ENCODE data around the gene TENT5C.

Gene TENT5C

GRCh38 chr1:117596023-117596720 lies 9.7 kb upstream of the TENT5C start:
- no peak for DNase-seq

GRCh38 chr1:117598489-117598888 lies 7.4 kb upstream of the TENT5C start:
- no peak for DNase-seq

DNA sequence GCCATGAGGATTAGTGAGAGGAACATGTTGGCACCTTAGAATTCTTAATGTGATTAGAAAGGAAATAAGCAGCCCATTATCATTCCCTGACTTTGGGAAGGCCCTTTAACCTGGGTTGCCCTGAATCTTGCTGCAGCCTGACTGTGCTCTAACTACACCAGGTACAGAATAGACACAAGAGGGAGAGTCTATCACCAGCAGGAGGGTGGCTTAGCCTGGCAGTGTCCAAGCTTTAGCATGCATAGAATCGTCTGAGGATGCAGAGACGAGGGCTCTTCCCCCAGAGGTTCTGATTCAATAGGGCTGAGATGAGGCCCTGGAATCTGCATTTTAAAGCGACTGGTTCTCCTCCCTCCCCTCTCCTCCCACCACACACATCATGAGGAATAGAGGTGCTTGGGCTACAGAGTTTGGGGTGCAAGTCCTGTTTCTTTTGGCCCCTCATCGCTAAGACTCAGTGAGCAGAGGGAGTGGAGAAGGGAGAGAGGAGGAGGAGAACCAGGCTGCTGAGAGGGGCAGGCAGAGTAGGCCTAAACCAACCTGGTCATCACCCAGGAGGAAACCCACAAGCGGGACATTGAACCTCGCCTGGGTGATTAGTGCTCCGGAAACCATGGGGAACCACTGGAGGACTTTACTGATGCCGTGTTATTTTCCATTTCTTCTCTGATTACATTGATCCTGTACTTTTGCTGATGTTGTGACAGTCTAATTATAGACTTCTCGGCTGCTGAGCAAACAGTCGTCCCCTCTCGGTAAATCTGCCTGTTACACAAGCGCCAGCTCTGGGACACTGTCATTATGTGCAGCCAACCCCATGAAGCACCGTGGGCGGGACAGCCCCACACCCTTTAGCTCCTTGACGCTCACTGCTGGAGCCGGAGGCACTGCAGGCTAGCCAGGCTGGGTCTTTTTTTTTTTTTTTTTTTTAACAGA lies 6.3 kb upstream of the TENT5C start:
- no peak for DNase-seq

DNA sequence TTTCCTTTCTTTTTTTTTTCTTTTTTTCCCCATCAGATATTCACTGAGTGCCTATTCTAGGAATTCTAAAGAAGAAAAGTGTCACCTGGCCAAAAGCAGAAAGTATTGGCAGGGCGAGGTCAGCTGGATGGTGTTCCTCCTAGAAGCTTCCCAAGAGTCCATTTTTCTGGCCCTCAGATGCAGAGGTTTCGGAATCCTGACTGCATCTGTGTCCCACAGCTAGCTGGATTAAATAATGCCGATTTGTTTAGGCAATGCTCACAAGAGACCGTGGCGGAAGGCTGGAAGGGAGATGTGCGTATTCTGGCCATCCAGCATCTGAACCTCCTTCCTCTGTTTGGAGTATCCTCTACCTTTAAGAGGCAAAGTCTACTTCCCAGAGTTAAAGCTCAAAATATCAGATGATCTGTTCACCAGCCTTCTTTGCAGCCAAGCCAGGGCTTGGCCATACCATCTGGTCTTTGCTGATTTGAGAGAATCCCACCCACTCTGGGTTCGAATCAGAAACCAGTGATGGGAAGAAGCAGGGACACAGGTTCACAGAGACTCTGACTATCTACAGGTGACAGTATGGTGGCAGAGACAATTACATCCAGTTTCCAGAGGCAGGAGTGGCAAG lies 5.4 kb upstream of the TENT5C start:
- DNase-seq: no peak

GRCh38 chr1:117600966-117601365 lies 4.9 kb upstream of the TENT5C start:
- no peak for DNase-seq

- DNase-seq: no peak
Measured at GRCh38 chr1:117602862-117603261, 3.0 kb upstream of the TENT5C start.

- DNase-seq: no peak
Measured at GRCh38 chr1:117605164-117605773, 579 bp upstream of the TENT5C start.

- no peak for DNase-seq
Measured at GRCh38 chr1:117606649-117607430, 992 bp downstream of the TENT5C start.

- no peak for DNase-seq
Measured at GRCh38 chr1:117607471-117607870, 1.6 kb downstream of the TENT5C start.

- no peak for DNase-seq
Measured at GRCh38 chr1:117608115-117608615, 2.3 kb downstream of the TENT5C start.

DNA sequence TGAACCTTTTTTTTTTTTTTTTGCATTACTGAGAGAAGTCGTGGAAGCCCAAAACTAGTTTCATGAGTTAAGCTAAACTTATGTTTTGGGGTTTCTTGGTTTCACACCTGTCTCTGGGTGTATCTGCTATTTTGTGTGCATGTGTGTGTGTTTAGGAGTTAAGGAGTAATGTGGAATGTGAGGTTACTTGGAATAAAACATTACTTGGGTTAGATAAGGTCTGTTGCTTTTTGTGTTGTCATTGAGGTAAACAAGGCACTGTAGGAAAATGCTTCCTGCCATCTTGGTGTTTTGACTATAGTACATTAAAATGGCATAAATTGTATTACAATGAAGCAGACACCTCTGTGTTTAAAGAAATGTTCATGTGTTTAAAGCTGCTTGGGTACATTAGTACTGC lies 2.9 kb downstream of the TENT5C start:
- no peak for DNase-seq

DNA sequence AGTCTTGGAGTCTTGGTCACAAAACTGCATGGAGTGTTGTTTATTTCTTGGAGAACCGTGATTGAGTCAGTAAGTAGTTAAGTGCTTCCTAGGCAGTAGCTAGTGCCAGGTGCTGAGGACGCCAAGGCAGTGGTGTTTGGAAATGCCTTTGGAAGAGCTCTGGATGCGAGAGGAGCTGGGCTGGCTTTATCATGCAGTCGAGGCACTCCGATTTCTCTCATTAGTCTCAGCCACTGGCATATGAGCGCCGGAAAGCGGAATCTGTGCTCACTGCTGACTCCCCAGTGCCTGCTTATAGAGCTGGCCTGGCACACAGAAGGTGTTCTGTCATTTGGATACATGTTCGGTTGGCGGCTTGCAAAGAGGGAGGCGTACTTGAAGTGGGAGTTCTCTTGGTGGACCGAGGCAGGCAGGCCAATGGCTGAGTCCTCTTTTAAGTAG lies 3.6 kb downstream of the TENT5C start:
- DNase-seq: no peak

DNA sequence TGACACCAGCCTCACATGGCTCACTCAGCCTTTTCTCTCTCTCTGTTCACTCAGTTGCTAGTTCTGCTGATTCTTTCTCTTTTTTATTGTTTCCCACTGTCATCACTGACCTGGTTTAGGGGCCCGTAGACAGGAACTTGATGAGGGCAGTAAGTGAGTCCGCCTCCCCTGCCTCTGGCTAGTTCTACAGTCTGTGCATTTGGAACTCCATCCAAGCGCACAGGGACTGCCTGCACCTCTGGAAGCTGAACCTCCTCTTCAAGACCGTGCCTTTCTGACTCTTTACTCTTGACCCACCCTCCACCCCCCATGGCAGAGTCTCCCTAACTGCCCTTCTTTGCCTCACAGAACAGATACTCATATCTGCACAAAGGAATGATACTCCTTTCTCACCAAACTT lies 4.2 kb downstream of the TENT5C start:
- DNase-seq: no peak

DNA sequence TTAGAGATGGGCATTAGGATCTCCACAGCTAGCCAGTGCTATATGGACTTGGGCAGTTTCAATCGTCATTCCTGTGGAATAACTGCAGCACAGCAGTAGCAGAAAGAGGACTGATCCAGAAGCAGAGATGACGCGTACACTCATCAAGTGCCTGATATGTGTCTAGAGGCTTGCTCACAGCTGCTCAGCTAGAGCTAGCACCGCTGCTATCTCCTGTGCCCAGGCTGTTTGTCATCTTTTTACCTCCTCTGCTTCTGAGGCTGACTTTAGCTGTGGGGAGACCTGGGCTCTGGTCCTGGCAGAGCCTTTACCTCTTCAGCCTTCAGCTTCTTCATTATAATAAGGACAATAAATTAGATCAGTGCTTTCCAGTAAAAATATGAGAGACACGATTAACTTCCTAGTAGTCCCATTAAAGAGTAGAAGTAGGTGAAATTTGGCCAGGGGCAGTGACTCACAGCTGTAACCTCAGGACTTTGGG lies 5.3 kb downstream of the TENT5C start:
- no peak for DNase-seq

GRCh38 chr1:117611894-117612483 lies 6.1 kb downstream of the TENT5C start:
- no peak for DNase-seq

DNA sequence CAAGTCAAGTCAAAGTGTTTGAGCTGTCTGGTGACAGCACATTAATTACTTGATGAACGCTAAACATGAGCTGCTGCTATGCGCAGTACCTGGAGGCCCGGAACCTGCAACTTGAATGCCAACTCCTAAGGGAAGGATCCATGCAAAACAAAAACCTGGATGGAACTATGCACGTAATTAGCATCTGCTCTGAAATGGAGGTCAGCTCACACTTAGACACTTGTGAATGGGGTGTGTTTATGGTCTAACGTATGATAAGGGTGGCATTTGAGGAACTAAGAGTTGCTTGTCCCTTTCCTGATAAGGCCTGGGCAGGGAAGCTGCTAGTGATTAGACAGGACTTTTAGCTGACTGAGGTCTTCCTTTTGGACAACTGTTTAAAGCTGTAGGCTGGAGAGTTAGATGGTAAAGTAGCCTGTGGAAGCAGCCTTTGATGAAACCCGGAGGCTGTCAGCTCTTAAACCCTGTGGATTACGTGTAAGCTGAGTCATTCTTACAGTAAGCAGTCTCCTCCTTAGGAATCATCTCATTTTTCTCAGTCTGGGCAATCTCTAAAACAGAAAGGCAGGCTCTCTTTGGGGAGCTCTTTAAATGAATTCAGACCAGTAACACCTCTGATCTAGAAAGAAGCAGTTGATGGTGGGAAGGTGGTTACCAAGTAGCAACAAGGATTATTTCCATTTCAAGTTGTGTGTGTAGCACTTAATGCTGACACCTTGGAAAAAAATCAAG lies 6.8 kb downstream of the TENT5C start:
- no peak for DNase-seq

- DNase-seq: no peak
Measured at GRCh38 chr1:117613249-117613968, 7.6 kb downstream of the TENT5C start.

- DNase-seq: no peak
Measured at GRCh38 chr1:117613969-117614729, 8.3 kb downstream of the TENT5C start.

DNA sequence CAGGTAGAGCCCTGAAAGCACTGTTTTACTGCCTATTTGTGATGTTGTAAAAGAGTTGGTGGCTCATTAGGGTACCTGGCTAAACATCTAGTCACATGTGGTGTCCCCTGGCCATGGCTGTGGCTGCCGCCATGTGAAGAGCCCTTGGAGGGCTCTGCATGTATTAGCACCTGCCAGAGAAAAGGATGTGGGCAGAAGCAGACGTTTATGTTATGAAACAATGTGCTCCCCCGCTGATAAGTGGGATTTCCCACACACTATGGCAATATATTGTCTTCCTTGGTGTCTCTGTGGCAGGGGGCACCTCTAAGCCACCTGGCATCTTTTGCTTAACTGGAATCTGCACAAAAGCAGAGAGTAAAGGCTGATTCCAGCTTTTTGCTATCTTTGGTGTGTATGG lies 9.6 kb downstream of the TENT5C start:
- DNase-seq: no peak
